Inferior parietal cortex (tissue), 1 donor: ENCODE data around the gene TFCP2.
A peak's percentile ranks its signal among the peaks of the same experiment; 100 is the strongest.

ENCODE experiments used
- DNase-seq: peaks from one replicate; pipeline ENCODE4 v3.0.0-alpha.2; 2016; ENCODE audit errors: extremely low spot score

TFCP2 gene

DNA sequence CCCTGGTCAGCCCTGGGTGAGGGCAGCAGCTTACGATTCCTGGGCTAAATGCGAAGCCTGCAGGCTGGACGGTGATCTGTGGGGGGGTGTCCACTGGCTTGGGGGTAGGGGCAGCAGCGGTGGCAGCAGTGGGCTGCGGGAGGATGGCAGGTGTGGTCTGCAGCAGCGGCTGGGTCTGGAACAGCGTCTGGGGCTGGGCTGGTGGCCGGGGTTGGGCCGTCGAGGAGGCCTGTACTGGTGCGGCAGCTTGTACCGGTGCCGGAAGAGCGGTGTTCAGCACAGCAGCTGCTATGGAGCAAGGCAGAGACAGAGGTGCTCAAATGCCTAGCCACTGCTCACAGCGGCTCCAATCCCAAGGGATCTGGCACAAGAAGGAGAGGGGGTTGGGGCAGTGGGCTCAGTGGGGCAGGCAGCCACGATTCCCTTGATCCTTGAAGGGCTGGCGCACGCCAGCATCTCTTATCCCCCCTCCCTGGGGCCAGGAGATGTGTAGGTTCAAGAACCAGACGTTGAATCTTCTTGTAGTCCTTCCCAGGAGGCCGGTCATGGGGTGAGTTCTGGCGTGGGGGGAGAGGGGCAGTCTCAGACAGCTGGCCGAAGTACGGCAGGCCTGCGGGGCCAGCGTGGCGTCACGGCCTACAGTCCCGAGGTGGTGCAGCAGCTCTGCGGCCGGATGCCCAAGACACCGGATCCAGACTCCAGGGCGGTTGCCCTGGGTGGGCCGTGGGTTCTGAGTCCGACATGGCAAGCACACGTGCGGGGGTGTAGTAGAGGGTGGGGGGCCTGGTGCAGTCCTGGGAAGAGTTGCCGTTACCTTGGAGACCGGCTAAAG lies 25.0 kb upstream of the TFCP2 start:
- DNase-seq: no peak

DNA sequence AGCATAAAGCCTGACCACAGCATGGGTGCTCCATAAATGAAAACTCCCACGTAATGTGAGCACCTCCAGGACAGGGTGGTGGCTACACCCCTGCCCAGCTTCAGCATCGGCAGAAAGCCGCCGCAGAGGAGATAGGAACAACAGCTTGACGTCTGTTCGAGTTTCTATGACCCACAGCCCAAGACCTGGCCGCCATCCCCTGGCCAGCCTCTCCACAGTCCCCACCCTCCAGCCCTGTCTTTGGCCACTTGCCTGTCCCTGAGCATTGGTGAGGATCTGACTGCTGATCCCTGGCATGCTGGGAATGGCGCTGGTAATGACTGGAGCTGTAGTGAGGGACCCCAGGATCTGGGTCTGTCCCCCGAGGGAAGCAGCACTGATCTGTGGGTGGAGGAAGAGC lies 23.6 kb upstream of the TFCP2 start:
- no peak for DNase-seq

DNA sequence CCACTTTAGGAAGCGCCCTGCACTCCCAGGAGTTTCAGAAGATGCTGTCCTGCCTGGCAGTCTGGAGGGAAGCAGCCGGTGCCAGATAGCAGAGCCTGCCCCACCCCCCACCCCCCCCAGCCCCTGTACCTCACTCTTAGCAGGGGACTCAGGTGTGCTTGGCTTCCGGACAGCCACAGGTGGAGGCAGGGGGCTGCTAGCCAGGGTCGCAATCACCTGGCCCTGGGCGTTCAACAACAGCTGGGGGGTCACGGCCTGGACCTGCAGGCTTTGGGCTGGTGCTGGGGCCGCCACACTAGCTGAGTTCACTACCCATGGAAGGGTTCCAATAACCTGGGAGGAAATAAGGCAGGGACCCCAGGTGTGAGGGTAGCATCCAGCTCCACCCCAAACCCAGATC lies 22.9 kb upstream of the TFCP2 start:
- DNase-seq: no peak

DNA sequence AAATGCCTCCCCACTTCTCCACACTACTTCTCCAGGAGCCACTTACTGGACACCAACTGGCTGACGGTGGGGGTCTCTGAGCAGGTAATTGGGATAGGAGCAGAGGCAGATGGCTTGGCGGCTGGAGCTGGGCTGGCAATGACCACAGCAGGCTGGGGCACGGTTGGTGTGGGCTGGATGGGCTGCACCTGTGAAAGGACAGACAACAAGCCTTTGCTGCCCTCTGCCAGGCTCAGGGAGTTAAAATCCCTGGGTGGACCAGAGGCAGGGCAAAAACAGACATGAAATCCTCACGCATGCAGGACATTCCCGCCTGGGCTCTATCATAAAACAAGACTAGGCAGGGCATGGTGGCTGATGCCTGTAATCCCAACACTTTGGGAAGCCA lies 19.3 kb upstream of the TFCP2 start:
- DNase-seq: no peak

DNA sequence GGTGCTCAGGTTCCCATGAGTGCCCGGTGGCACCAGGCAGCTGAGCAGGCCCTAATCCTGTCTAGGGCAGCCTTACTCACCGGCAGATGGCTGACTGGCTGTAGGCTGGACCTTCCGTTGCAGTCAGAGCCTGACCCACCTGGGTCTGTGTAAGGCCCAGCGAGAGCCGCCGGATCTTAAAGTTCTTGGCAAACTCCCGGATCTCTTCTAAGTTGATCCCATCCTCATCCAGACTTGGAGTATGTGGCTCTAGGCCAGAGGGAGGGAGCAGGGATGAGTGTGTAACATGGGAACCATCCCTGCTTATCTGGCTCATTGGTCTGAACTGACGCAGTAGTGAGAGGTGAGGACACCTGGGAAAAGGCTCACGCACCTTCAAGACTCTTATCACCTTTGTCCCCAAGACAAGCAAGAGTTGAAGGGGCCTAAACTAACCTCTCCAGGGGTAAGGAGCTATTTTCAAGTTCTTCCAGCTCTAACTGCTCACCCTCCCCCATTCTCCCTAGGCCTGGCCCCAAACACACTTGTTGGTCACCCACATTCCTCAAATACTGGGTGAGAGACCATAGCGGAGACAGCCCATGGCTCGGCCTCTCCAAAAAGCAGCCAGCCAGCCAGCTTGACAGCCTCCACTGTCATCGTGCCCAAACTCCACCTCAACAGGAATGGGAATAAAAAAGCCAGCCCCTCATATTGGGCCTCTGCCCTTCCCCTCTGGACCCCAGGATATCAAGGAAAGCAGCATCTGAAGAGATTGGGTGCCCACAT lies 18.8 kb upstream of the TFCP2 start:
- DNase-seq: no peak

DNA sequence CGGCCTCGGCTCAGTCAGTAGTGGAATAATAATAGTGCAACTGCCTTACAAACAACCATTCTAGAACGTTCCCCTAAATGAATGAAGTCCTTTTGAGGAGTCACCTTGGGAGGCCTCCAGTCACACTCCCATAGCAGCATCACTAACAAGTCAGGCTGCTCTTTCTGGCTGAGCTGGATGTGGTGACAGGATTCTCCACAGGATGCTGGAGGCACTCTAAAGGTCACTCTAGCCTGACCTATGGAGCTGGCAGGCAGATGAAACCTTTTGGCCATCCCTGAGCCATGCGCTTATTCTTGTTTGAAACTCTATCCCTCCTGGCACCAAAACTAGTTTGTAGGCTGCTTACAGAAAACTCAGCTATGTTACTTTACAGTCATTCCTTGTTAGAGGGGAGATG lies 17.9 kb upstream of the TFCP2 start:
- DNase-seq: no peak

DNA sequence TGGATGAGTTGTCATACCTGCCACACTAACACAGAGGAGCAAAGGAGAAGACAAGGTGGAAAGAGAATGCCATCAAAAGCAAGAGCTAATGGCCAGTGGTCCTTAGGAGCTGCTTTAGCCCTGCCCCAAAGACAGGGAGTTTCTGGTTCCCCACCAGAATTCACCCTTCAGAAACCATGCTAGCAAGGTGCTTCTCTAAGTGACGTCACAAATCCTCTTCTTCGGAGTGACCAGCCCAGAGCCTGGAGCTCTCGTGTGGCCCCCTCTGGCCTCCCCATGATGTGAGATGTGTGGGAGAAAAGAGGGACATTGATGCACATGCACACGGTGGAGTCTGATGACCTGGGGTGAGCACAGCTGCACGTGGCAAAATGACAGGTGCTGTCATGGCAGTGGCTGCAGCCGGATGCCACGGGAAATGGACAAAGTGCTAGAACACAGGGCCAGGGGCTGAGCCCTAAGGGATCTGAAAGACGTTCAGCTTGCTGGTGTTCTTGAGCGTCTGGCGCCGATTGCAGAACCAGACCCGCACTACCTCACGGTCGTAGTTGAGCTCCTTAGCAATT lies 16.9 kb upstream of the TFCP2 start:
- no peak for DNase-seq

DNA sequence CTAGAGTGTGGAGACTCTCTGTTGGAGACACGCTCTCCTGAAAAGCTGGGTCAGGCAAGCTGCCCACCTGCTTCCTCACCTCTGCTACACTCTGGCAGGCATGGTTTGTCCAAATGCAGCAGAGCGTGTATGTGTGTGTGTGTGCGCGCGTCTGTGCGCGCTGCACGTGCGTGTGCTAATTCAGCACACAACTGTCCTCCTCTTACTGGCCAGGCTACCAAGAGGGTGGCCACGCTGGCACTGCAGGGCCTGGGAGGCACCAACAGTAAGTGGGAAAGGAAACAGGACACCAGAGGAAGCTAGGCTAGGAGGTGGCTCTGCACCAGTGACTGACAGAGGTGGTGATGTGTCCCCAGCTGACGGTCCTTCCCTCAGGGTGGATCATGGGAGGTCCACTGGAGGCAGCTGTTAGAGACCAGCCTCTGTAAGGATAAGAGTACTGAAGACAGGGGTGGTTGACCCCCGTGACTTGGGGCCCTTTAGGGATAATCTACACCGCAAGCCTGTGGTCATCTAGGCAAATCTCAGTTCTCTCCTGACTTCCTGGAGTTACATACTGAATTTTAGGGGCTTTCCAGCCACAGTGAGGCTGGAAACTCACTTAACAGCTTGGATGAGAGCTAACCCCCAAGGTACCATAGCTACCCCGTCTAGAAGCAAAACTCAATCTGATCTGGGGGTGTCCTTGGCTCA lies 15.6 kb upstream of the TFCP2 start:
- no peak for DNase-seq

DNA sequence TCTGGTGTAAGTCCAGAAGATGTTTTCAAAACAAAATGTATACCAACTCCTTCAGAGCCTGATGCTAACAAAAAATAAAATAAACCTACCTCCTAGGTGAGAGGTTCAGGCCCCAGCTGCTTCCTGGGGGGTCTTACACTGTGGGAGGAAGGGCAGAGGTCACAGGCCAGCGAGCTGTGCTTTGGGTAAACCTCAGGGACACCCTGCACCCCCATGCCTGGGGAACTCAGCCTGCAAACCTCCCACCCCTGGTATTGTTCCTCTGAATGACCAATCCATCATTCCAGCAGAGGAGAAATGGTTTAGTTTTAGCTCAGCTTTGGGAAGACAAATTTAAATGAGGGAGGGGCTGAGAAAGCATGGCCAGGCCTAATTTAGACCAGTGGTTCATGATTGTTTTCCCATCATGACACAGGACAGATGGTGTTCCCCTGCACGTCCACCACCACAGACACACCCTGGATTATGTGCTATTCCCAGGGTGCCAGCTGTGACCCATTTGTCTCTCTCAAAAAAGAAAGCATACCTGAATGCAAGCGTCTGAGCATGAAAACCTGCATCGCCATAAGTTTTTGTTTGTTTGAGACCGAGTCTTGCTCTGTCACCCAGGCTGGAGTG lies 14.5 kb upstream of the TFCP2 start:
- no peak for DNase-seq

DNA sequence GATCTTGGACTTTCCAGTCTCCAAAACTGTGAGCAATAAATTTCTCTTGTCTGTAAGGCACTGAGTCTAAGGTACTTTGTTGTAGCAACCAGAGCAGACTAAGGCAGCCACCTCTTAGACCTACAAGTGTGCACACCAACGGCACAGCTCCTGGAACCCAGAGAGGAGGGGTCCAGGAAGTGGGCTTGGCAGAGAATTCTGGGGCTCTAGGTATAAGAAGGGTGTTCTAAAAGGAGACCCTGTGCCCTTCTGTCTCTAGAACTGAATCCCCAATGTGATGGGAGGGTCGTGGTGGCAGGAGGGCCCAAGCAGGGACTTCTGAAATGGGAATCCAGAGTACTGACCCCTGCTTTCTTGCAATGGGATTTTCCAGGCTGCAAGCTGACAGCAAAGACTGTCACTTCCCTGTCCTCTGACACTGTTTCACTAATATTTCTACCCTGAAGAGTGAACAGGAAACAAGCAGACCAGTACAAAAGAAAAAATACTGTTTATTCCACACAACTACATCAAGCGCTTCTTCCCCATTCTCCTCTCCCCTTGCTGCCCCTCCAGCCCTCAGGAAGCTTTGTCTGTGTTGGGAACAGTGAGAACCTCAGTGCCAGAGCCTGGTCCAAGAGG lies 13.6 kb upstream of the TFCP2 start:
- no peak for DNase-seq

DNA sequence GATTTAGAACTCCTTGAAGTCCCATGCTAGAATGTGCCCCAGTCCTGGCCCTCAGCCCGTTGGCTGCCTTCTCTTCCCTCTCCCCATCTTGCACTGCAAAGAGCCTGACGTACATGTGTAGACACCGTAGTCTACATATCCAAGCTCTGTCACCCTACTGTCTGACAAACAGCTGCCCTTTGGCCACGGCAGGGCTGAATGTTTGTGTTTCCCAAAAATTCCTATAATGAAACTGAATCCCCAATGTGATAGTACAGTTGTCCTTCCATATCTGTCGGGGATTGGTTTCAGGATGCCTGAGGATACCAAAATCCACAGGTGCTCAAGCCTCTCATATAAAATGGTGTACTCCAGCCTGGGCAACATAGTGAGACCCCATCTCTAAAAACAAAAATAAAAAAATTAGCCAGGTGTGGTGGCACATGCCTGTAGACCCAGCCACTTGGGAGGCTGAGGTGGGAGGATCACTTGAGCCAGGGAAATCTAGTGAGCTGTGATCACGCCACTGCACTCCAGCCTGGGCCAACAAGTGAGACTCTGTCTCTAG lies 12.3 kb upstream of the TFCP2 start:
- DNase-seq: no peak

DNA sequence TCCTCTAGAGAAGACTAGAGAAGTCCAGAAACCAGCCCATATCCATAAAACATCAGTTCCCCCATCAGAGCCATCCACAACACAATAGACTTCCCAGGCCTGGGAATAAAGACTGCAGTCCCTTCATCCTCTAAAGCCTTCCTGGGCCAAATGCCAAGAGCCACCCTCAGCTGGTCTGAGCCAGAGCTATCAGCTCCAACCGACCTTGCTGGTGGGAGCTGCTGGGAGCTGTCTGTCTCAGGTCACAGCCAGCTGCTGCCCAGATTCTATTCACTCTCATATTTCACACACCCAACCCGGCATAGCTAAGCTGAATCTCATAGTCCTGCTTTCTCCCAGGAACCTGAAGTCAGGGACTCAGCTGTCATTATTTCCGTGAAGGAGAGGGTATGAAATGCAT lies 10.9 kb upstream of the TFCP2 start:
- DNase-seq: no peak

DNA sequence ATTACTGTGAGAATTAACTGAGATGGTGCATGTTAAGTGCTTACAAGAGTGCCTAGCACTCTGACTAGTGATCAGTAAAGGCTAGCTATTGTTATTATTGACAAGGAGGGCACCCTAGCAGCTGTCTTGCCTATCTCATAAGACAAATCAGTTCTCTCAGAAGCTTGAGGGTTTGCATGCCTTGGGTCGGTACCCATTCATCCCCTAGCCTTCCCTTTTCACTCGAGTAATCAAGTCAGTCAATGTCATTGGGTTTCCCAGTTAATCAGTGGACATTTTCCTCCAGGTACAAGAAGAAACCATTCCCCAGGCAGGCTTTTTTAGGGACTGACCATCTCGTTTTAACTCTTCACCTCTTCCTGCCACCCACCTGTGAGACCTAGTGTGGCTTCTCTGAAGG lies 10.4 kb upstream of the TFCP2 start:
- no peak for DNase-seq

DNA sequence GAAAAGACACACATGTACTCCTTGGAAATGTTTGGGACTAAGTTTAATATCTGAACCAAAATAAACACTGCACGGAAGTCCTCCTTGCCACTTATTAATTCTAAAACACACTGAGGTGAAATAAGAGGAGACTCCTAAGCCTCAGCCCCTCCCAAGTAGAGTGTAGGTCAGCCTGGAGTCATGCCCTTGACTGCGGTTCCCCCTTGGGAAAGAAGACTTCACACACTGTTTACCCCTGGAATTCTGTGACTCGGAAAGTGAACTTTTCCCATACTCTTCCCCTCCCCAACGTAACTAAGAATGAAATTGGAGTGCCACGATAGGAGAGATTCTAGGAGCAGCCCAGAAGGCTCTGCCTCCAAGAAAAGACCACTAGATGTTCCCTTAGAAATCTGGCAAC lies 8.6 kb upstream of the TFCP2 start:
- DNase-seq: no peak

DNA sequence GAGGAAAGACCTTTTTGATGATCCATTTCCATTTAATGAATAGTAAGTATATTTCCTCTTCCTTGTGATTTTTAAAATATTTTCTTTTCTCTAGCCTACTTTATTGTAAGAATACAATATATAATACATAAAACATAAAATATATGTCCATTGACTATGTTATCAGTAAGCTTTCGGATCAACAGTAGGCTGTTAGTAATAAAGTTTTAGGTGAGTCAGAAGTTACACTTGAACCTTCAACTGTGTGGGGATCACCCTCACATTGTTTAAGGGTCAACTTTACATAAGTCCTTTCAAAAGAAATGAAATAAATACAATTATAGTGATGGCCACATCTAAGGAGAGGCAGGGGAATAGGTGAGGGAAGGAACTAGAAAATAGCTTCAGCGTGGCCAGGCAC lies 5.0 kb upstream of the TFCP2 start:
- no peak for DNase-seq

DNA sequence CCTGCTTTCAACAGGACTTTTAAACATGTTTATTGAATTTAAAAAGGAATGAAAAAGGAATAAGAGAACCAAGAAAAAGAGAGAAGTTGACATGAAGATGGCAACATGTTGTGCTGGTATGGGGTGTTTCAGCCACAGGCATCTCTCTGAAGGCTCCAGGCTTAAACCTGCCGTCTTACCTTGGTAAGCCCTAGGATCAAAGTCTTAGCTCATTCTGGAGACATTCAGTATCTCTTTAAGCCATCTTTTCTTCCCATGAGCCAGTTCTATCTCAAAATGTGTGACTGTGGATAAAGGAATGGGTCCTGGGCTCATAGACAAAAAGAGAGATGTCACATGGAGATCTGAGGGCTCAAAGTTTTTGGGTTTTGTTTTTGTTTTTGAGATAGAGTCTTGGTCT lies 1.6 kb upstream of the TFCP2 start:
- DNase-seq: no peak

DNA sequence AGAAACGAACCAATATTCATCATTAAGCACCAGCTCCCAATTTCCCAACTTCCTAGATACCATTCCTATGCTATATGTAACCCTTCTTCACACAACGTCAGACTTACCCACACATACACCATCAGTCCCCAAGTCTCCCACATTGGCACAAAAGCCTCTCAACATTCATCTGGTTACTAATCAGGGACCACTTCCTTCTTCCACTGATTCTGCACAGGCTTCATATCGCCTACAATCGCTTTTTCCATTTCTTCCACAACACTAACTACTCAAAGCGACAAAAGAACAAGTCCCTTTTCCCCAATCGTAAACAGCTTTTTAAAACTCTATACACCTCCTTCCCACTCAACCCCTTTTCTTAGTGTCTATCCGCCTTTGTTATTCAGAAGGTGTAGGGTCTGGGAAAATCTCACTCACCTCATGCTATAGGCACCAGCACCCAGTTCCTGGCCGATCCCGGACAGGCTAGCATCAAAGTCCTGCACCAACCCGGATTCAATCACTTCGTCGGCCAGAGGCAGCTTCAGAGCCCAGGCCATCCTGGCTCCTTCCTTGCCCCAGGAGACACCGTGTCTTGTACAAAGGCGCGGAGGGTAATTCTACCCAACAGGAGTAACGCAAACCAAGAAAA lies 936 bp downstream of the TFCP2 start:
- DNase-seq: peak; percentile 21

DNA sequence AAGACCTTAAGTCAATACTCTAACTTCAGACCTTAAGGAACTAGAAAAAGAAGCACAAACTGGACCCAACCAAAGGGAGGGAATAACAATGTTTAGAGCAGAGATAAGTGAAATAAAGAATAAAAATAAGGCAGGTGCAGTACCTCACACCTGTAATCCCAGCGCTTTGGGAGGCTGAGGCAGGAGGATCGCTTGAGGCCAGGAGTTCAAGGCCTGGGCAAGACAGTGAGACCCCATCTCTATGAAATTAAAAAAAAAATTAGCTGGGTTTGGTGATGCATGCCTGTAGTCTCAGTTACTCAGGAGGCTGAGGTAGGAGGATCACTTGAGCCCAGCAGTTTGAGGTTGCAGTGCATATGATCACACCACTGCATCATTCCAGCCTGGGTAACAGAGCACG lies 9.1 kb downstream of the TFCP2 start:
- DNase-seq: no peak

DNA sequence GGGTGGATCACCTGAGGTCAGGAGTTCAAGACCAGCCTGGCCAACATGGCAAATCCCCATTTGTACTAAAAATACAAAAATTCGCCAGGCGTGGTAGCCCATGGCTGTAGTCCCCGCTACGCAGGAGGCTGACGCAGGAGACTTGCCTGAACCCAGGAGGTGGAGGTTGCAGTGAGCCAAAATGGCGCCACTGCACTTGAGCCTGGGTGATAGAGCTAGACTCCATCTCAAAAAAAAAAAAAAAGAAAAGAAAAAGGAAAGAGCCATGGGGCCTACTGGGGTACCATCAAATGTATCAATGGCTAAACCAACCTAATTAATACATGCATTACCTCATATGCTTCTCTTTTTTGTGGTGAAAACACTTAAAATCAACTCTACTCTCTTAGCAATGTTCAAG lies 10.7 kb downstream of the TFCP2 start:
- no peak for DNase-seq

DNA sequence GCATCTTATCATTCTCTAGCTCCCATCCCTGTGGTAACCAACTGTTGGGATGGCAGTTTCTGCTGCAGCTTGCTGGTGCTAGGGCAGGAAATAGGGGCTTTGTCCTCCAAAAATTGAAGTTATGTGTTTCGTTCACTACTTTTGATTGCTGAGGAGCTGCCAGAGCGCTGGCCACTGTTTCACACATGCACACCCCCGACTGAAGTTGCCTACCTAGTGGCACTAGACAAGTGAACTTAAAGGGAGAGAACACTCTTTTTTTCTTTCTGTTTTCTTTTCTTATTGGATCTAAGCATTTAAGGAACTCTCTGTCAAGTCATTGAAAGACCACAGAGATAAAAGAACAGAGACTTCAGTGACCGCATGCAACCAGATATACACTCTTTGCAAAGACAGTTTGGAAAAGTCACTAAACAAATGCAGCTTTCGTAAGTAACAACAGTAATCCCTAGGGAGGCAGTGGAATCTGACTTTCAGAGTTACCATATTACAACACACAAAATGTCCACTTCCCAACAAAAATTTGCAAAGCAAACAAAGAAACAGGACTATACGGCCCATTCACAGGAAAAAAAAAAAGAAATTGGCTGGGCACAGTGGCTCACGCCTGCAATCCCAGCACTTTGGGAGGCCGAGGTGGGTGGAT lies 12.0 kb downstream of the TFCP2 start:
- DNase-seq: no peak
